ENCODE measurements around the gene EPHA4.

GRCh38 chr2:221485503-221485870 lies 86.6 kb downstream of the EPHA4 start:
- no peak for TF ChIP-seq CTCF (IDR thresholded peaks at IDR 0.05)
- no peak for TF ChIP-seq POLR2A (IDR thresholded peaks at IDR 0.05)
- TF ChIP-seq EP300 (IDR thresholded peaks at IDR 0.05) = no peak

All from ovary (tissue), 3 donors.